Measurements from ENCODE around the gene FAM186B.

FAM186B gene

GRCh38 chr12:49643135-49643534 lies 37.7 kb upstream of the FAM186B start:
- TF ChIP-seq, protein P1, sequence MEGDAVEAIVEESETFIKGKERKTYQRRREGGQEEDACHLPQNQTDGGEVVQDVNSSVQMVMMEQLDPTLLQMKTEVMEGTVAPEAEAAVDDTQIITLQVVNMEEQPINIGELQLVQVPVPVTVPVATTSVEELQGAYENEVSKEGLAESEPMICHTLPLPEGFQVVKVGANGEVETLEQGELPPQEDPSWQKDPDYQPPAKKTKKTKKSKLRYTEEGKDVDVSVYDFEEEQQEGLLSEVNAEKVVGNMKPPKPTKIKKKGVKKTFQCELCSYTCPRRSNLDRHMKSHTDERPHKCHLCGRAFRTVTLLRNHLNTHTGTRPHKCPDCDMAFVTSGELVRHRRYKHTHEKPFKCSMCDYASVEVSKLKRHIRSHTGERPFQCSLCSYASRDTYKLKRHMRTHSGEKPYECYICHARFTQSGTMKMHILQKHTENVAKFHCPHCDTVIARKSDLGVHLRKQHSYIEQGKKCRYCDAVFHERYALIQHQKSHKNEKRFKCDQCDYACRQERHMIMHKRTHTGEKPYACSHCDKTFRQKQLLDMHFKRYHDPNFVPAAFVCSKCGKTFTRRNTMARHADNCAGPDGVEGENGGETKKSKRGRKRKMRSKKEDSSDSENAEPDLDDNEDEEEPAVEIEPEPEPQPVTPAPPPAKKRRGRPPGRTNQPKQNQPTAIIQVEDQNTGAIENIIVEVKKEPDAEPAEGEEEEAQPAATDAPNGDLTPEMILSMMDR (IDR thresholded peaks at IDR 0.05; ENCODE audit: low read depth, low read length, missing control alignments) = no peak
- H3K4me3 ChIP-seq (ENCODE audit: low read depth, low read length) = no peak overlapping the region
- DNase-seq (ENCODE audit: low read depth) = no peak

DNA sequence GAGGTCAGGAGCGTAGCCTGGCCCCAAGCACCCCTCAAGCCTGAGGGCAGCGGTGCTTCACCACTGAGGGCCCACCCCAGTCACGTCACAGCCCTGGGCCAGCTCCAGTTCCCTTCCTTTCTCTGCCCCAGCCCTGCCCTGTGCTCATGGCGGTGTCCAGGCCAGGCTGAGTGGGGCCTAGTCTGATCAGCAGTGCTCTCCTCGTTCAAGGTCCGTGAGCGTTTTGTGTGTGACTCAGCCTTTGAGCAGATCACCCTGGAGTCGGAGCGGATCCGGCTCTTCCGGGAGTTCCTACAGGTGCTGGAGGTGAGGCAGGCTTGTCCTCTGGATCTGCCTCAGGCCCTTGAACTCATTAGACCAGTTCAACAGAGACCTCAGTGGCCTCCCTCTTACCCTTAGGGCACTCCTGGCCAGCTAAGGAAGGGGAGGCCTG lies 36.9 kb upstream of the FAM186B start:
- no peak overlapping the region for H3K4me3 ChIP-seq (ENCODE audit: low read depth, low read length)
- DNase-seq (ENCODE audit: low read depth) = no peak
- TF ChIP-seq, protein P1 (IDR thresholded peaks at IDR 0.05; ENCODE audit: low read depth, low read length, missing control alignments) = no peak

- TF ChIP-seq, protein P1 (IDR thresholded peaks at IDR 0.05; ENCODE audit: low read depth, low read length, missing control alignments) = no peak
- H3K4me3 ChIP-seq (ENCODE audit: low read depth, low read length) = no peak overlapping the region
- no peak for DNase-seq (ENCODE audit: low read depth)
Measured at GRCh38 chr12:49641748-49642369, 36.4 kb upstream of the FAM186B start.

DNA sequence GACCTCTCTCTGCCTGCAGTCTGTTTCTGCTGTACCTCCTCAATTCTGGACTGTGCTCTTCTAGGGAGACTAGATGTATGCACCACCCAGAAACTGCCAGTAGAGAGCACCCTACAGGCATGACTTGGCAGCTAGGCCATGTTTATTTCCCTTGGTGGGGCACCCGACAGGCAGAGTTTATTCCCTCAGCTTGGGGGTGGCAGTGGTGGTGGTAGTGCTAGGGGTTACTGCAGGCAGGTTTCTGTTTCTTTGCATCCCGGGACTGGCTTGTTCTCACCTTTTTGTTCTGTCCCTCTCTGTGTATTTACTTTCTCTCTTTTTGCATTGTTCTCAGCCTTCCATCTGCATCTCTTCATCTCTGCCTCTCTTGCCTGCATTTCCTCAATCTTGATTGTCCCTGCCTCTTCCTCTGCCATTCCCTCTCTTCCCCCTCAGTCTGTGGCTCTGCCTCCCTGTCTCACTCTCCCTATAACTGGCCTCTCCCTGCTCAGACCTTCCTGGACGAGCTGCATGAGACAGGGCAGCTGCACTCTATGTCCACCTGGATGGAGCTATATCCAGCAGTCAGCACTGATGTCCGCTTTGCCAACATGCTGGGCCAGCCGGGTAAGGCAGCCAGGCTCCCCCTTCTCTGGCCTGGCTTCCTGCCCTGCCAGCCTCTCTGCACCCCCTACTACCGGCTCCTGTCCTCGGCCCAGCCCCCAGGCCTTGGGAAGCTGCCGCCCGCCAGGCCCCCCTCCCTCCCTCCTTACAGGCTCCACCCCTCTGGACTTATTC lies 31.7 kb upstream of the FAM186B start:
- peak; percentile 31 for DNase-seq (ENCODE audit: low read depth)
- TF ChIP-seq, protein P1 (IDR thresholded peaks at IDR 0.05; ENCODE audit: low read depth, low read length, missing control alignments) = peak; percentile 76
- H3K4me3 ChIP-seq (ENCODE audit: low read depth, low read length) = no peak overlapping the region

GRCh38 chr12:49636574-49636973 lies 31.1 kb upstream of the FAM186B start:
- DNase-seq (ENCODE audit: low read depth) = no peak

DNA sequence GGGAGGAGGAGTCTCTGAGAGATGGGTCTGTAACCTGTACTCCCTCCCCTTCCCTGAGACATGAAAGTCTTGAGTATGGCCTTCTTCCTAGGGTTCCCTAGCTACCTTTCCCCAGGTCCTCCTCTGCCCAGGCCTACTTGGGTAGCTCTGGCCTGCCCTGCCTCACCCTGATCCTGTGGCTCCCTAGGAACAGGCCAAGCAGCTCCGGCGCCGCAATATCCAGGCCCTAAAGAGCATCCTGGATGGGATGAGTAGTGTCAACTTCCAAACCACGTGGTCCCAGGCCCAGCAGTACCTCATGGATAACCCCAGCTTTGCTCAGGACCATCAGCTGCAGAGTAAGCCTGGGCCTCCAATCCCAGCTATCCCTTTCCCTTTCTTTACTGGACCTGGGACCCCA lies 30.2 kb upstream of the FAM186B start:
- H3K4me3 ChIP-seq (ENCODE audit: low read depth, low read length) = no peak overlapping the region
- DNase-seq (ENCODE audit: low read depth) = no peak
- TF ChIP-seq, protein P1 (IDR thresholded peaks at IDR 0.05; ENCODE audit: low read depth, low read length, missing control alignments) = no peak

More at GRCh38 chr12:49636574-49636973, 31.1 kb upstream of the FAM186B start:
- TF ChIP-seq, protein P1 (IDR thresholded peaks at IDR 0.05; ENCODE audit: low read depth, low read length, missing control alignments) = no peak
- no peak overlapping the region for H3K4me3 ChIP-seq (ENCODE audit: low read depth, low read length)
